HG03432 (cell line): ENCODE measurements around the gene ADARB1.
"Not testable (repeated sequence)": the region's sequence is repeated elsewhere in the genome, so short reads cannot be mapped to it uniquely, and the experiment has no call there.

Source experiments
- ATAC-seq: cut with Tn5 transposase; IDR thresholded peaks from one replicate; pipeline ENCODE4 v1.9.1; 2021; ENCODE audit warnings: mild to moderate bottlenecking, moderate library complexity; ENCODE audit not compliant: unreplicated experiment

ADARB1 gene, protein sequence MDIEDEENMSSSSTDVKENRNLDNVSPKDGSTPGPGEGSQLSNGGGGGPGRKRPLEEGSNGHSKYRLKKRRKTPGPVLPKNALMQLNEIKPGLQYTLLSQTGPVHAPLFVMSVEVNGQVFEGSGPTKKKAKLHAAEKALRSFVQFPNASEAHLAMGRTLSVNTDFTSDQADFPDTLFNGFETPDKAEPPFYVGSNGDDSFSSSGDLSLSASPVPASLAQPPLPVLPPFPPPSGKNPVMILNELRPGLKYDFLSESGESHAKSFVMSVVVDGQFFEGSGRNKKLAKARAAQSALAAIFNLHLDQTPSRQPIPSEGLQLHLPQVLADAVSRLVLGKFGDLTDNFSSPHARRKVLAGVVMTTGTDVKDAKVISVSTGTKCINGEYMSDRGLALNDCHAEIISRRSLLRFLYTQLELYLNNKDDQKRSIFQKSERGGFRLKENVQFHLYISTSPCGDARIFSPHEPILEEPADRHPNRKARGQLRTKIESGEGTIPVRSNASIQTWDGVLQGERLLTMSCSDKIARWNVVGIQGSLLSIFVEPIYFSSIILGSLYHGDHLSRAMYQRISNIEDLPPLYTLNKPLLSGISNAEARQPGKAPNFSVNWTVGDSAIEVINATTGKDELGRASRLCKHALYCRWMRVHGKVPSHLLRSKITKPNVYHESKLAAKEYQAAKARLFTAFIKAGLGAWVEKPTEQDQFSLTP

DNA sequence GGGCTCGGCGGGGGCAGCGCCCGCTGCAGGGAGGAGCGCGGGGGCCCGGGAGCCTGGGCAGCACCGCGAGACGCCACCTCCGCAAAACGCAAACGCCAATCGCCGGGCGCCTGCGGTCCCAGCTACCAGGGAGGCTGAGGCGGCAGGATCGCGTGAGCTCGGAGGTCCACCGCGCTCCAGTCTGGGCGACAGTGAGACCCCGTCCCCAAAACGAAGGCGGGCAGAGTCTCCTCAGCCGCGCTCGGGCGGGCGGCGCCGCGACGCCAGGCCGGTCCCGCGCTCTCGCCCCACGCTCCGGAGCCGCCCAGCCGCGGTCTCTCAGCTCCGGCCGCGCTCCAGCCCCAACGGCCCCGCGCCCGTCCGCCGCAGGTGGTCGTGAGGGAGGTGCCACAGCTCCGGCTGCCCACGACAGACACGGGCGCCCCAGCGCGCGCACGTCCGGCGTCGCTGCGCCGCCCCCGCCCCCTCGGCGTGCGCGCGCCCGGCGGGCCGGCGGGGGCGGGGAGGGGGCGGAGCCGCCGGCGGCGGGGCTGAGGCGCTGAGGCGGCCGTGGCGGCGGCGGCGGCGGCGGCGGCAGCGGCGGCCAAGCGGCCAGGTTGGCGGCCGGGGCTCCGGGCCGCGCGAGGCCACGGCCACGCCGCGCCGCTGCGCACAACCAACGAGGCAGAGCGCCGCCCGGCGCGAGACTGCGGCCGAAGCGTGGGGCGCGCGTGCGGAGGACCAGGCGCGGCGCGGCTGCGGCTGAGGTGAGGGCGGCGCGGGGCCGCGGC, at the start of gene ADARB1:
ADARB1 (plus strand) TSS at position 533 of the 770 bp plus-strand sequence. CDS start 97,077 bp downstream, outside the sequence.
- ATAC-seq = peak; percentile 66

DNA sequence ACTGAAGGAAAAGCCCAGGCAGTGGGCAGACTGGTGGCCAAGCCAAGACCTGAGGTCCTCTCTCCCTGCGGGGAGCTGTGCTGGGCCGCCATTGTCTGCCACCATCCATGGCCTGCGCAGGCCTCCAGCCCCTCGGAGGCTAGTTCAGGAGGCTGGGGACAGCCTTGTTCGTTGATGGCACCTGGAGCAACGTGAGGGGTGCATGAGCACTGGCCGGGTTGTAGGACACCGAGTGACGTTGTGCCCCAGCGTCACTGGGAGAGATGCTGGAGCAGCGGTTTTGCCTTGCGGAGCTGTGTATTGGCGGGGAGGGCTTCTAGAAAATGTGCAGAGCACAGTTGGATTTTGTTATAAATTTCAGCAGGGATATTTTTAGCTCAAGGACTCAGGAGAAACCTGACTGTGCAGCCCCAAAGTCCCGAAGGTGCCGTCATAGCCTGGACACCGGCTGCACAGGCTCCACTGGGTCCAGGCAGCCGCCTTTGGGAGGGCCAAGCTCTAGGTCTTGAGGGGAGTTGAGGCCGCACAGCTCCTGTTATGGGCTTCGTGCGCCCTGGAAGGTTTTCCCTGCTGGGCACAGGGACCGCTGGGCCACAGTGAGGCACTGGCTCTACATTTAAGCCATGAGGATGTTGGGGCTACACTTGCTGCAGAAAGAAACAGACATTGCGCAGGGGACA, 48.2 kb upstream of the ADARB1 start:
- no peak for ATAC-seq

DNA sequence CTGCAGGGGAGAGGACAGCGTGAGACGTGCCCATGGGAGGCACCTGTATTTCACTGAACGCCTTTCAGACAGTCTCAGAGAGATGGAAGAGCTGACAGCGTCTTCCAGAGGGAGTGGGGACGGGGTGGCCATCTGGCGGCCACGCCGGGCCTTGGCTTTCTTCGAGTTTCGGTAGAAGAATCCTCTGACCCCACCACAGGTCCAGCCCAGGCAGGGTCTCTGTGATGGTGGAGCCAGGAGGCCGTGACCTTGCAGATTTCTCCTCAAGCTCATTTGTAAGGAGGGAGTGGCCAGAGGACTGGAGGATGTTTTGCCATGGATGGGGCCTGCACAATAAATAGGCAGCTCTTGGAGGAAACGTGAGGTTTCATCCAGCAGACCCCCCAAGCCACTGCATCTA, 47.6 kb upstream of the ADARB1 start:
- no peak for ATAC-seq

DNA sequence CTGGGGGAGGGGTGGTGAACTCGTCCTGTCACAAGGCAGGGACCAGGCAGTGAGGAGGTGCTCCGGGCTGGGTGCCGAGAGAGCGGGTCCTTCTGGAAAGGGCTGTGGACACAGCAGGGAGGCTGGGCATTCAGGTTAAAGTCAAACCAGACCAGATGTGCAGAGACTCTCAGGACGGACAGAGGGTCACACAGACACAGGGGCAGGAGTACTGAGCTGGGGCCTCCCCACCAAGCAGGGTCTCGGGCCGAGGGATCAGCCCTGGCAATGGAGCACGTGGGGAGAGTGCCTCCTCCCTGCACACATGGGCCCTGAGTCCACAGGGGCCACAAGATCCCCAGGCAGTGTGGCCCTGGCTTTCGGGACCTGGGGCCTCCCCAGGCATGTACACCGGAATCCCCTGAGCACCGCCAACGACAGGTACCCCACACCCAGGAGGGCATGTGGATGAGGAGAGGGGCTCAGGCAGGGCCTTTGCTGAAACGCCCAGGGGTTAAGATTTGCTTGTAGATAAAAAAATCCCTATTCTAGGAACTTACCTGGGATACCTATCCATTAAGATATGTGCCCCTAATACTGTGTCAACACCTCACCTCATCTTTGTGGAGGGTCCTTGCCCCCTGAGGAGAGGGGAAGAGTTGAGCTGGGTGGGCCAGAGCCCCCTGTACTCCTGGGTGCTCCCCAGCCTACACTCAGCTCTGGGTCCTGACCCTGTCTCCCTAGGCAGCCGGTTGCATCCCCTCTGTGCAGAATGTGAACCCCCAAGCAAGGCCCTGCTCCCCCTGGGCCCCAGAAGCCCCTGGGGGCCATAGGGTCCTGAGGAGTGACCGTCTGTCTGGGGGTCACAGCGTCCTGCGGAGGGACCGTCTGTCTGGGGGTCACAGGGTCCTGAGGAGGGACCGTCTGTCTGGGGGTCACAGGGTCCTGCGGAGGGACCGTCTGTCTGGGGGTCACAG, 46.9 kb upstream of the ADARB1 start:
- no peak for ATAC-seq

DNA sequence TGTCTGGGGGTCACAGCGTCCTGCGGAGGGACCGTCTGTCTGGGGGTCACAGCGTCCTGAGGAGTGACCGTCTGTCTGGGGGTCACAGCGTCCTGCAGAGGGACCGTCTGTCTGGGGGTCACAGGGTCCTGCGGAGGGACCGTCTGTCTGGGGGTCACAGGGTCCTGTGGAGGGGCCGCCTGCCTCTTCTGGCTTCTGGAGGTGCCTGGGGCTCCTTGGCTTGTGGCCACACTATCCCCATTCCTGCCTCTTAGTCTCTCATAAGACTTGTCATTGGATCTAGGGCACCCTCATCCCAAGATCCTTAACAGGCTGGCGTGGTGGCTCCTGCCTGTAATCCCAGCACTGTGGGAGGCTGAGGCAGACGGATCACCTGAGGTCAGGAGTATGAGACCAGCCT, 45.7 kb upstream of the ADARB1 start:
- not testable (repeated sequence) for ATAC-seq

DNA sequence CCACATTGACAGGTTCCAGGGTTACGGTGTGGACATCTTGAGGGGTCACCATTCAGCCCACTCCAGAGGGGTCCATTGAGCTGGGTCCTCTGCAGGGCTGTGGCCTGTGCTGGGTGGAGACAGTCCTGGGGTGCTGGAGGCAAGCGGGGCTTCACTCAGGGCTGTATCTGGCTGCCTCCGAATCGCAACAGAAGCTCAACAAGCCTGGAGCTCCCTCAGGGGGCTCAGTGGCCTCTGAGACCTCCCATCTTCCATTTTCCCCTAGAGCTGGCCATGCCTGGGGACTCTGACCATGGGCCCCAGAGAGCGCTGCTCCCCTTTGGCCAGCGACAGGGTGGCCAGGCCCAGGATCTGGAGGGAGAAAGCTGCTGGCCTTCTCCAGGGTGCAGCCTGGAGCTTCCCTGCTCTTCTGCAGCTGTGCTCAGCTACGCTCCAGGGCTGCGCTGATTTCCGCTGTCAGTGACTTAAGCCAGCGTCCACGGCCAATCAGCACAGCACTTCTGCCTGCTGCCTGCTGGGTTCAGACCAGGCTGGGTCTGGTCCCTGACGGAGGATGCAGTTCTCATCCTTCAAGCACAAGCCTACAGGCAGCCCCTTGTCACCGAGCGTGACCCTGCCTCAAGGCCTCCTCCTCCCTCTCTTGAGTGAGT, 45.0 kb upstream of the ADARB1 start:
- ATAC-seq = no peak

DNA sequence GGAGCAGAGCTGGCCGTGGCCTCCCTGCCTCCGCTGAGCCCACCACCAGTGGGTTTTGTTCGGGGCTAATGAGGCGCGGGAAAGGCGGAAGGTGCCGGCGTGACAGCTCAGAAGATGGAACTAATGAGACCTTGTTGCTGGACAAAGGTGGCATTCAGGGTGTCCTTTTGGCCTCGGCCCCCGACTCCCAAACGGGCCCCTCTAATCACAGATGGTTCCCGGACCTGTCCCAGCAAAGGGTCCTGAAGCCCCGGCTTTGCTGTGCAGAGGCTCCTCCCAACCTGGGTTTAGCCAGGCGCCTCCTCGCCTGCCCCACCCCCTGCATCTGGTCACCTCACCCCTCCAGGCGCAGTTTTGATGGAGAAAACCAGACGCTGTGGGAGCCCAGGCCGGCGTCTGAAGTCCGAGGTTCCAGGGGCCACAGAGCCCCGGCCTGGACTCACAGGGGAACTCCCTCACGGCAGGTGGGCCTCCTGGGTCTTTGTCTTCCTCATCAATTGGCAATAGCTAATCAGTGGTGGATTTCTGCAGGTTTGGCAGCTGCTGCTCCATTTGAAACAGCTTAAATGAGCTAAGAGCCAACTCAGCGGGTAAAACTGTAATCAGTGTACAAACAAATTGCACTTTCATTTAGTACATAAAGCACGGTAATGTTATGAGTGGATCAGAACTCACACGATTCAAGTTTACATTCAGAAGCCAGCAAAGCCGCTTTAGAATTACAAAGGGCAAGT, 44.3 kb upstream of the ADARB1 start:
- ATAC-seq = no peak

DNA sequence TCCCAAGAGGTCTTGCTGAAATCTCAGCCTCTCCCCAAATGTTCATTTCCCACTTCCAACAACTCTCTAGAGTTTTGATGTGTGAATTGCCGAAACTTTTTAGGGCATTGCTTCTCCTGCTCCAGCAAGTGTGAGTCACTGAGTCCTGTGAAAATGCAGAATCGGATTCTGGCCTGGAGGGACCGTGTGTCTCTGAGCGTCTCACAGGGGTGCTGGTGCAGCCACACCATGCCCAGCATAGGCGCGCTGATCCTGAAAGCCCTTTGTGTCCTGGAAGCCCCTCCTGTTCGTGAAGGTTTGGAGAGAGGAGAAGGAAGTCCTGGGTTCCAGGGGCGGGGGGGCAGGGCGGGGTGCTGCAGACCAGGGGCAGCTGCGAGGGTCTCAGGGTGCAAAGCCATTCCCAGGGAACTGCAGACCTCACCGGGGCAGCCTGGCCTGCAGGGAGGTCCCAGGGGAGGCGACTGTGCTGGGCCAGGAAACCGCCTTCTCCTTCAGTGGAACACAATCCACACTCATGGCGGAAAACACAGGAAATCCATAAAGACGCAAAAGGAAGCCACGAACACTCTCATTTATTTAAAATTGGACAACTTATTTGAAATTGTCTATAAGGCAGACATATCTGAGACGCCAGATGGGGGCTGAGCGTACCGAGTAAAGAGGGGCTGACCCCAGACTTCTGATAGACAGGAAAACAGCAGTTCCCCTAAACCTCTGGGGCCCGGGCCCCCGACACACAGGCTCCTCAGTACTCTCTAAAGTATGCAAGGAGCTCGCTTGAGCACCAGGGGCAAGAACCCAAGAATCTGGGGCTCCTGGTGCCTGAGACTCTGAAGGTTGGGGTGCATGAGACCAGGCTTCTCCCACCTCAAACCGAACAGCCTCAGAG, 43.5 kb upstream of the ADARB1 start:
- ATAC-seq = no peak

DNA sequence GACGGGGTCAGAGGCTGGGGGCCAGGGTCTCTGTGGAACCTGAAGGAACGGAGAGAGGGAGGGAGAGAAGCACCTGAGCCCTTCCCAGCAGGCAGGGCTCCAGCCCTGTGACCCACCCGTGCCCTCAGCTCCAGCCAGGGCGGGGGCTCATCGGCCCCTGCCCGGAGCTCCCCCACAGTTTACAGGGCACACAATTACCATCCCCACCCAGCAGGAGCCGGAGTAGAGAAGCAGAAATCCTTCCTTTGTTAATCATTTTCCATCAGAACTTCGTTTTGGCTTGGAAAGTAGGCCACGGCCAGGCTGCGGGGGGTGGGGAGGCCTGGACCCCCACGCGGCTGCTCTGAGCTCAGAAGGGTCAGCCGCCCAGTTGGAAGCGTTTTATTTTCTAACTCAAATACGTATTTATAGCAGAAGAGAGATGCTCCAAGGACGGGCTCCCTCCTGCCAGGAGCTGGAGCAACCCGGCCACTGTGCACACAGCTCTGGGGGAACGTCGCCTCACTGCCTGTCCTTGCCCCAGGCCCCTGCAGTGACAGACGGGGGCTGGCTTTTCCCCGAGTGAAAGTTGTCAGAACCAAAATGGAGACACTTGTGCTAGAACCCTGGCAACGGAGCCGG, 42.7 kb upstream of the ADARB1 start:
- ATAC-seq = no peak

DNA sequence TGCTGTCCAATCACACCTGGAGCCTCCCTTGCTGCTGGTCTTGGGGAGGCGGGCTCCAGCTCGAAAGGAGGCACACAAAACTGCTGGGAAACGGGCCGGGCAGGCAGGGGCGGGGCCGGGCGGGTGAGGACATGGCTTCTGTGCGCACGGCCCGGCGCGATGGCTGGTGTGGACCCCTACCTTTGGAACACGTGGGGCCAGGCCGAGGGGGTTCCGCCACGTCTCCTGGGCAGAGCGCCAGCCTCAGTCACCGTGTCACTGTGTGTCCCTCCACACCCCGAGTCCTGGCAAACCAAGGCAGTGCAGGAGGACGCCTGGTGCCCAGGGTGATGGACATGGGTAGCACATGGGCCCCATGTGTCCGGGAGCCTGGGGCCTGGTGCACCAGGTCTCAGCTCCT, 42.0 kb upstream of the ADARB1 start:
- no peak for ATAC-seq

DNA sequence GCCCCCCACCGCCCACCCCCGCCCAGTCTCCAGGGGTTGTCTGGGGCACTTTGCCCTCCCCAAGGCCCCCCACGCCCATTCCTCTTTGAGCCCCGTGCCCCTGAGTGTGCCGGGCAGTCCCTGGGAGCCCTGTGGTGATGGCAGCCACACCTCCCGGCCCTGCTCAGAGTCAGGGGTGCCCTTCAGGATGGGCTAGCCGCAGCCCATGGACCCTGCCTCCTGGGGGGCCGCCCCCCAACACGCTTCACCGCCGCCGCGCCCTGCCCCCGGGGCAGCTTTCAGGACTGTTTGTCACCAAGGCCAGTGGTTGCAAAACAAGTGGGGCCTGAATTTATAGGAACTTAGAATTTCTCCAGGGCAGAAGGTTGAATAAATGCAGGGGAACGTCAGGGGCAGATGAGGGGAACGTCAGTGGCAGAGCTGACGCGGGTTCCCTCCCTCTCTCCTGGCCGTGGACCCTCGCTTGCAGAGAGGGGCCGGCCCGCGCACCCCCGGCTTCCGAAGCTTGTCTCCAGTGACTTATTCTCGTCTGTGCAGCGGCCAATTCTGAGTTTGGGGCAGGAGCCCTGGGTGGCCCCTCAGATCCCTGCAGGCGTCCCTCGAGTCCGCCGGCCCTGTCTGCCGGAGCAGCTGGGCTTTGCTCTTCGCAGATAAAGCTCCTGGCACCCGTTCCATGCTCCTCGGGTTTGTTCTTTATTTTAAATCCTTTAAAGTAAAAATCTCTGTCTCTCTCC, 41.2 kb upstream of the ADARB1 start:
- ATAC-seq = no peak

DNA sequence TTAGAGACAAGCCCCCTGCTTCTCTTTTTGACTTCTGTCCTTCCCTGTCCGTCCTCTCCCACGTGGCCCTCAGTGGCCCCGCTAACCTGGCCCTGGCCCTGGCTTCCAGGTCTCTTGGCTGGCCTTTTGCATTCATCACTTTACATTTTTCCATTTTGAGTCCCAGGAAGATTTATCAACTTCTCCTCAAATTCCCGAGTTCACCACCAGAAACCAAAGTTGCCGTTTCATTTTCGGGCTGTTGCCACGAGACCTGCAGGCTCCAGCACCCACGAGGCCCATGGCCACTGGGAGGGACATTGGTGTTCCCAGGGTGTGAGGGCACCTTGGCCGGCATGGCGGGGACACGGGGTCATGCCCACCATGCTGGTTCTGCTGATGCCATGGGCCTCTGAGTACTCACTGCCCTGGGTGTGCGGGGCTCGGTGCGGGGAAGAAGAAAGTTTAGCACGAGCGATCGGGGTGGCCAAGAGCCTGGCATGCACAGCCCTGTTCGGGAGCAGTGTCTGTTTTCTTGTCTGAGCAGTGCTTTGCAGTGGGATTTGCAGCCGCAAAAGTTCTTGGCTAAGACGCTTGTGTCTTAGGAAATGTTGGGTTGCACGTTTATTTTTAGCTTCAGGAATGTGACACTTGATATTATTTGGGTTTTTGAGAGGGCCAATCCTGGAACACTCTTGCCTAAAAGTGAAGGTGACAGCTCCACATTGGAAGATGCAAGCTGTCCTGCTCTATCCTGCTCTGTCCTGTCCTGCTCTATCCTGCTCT, 40.4 kb upstream of the ADARB1 start:
- ATAC-seq = no peak

DNA sequence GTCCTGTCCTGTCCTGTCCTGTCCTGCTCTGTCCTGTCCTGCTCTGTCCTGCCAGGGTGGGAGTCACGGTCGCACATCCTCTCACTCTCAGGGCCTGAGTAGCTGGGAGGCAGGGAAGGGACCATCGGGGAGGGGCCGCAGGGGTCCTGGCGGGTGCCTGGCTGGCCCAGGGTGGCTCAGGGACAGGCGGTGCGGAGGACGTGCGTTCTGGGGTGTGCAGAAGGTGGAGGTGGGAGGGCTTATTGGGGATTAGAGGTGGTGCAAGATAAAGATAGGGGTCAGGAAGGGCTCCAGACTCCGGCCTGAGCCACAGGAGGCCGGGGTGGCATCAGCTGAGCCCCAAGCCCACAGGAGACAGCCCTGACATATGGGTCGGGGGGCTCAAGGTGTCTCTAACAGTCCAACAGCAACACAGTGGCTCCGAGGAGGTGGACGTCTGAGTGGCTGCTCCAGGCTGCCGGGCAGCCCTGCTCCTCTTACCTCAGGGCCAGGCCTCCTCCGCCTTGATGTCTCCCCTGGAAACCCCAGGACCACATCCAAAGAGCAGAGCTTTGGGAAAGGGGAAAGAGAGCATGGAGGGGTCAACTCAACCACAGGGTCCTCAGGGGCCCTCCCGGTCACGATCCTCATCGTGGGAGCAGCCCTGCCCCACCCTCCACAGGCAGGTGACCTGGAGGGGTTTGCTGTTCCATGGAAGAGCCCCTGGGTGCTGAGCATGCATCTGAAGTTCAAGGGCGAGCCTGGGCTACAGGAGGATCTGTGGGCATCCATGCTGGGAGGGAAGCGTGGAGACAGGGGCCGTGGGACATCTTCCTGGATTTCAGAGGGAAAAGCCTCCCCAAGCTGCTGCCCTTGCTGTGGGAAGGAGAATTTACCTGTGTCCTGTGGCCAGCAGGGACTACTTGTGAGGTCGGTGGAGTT, 39.6 kb upstream of the ADARB1 start:
- ATAC-seq = no peak

DNA sequence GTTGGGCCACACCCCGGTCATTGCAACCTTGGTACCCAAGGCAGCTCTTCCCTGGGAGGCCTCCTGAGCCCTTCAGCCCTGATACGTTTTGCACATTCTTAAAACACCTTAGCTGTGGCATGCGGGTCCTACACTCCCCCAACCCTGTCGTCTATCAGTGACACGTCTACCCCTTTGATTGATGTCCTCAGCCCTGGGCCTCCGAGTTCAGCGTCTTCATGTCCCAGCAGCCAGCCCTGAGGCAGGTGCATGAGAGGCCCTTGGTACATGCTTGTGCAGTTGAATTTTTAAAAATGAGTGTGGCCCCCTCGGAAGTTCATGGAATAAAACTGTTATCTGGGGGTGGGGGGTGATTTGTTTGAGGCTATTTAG, 38.9 kb upstream of the ADARB1 start:
- no peak for ATAC-seq

DNA sequence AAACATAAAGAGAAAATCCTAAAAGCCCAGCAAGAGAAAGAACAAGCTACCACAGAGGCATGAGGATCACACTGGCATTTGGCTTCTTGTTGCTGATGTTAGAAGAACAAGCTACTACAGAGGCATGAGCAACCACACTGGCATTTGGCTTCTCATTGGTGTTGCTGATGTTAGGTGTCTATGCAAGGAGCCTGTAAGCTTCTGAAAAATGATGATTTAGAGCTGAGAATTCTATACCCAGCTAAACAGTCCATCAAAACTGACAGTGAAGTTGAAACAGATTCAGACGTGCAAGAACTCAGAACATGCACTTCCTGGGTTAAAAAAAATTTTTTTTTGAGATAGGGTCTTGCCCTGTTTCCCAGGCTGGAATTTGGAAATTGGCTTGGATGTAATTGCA, 37.8 kb upstream of the ADARB1 start:
- ATAC-seq = no peak
